Caki2 (cell line): ENCODE data around the gene ZNF112. TPM values are rescaled to one million over a fixed set of nuclear protein-coding genes. Genes with fewer than 3 reads are reported as not detected.
A peak's percentile ranks its signal among the peaks of the same experiment; 100 is the strongest.
"Not testable (repeated sequence)": the region's sequence is repeated elsewhere in the genome, so short reads cannot be mapped to it uniquely, and the experiment has no call there.

Source experiments
- DNase-seq: peaks from one replicate; pipeline ENCODE4 v3.0.0-alpha.2; 2015; ENCODE audit warnings: low read depth
- in situ Hi-C: cut with HindIII; loops from 2 replicates; pipeline ENCODE4 v1.10.0; 2016; ENCODE audit warnings: low sequenced_read_pairs, low pct_unique_long_range_greater_than_20kb, mixed read lengths
- total RNA-seq: library from RNA; depleted of rRNA; stranded (reverse); fragments of >200 nt; shearing (Covaris generic); gene quantifications from 2 replicates; pipeline ENCODE4 v1.2.3, GENCODE V29; 2014; ENCODE audit warnings: low replicate concordance; rRNA removed

ZNF112 gene
- total RNA-seq = 2.0 and 3.2 TPM in 2 replicates

DNA sequence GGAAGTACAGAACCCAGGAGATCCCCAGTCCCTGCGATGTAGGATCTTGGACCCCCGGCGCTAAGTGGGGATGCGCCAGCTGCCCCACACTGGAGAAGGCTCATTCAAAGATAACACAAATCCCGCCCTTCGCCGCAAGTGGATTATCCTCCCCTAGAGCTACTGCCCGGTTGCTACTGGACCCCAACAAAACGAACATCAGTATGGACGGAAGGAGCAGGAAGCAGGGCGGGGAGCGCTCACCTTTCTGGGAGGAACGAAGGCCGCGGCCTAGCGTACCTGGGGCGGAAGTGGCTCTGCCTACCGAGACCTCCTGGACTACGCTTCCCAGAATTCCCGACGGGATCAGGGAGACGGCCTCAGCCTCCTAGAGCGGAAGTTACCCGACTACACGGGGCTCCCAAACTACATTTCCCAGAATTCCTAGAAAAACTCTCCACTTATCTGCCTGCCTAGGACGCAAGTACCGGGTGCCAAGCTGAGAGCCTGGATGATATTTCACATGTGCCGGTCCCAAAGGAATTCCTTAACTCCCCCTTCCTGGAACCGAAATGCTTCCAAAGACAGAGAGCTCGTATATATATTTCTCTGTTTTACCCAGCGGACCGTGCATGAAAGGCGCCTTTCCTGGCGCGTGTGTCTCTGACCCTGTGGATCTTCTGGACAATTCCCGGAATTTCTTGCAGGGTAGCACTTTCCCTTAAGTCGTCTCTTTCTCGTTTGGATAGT lies at the start of gene ZNF112:
ZNF112 (minus strand) TSS at position 298 of the 729 bp plus-strand sequence. CDS start 16,141 bp downstream, outside the sequence.
- DNase-seq = peak; percentile 92
- in situ Hi-C loops = no loop called here

DNA sequence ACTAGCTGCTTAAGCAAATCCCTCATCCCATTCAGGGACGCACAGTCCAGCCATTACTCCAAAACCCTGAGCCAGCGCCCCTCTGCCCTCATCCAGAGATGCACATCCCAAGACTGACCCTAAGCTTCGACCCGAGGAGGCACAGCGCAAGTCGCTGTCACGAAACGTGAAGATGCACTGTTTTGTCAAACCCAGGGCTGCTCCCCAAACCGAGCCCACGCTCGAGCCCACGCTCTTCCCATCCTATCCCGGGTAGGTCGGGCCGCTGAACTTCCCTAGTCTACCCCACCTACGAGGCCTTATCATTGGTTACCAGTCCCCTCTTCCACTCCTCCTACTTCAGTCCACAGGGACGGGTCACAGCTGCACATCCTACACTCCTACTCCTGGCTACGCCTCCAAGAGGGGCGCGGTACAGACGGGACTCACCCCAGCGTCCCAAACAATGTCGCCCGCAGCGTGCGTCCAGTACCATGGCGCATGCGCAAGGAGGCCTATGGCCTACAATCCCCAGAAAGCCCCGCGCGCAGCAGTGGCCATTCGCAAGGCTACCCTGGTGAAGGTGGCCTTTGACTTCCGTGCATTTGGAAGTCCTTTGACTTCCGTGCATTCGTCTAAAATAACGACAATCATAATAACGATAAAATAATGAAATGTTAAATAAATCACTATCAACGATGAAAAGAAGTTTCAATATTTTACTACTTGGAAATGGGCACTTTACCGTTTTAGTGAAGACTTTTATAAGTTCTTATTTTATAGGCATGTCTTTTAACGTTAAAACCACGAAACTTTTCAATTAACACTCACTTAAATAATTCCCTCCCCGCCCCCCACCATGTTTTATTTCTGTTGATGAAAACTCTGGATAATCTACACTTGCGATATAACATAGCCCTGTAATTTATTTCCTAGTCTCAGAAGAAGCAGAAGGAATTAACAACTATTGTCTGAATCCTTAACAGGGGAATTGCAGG lies 44.9 kb upstream of the ZNF112 start, which contains the start of gene ZNF285:
ZNF285 (minus strand) TSS at position 470 of the 977 bp plus-strand sequence. CDS start 4,395 bp downstream, outside the sequence.
- in situ Hi-C loops = no loop called here
- DNase-seq = peak; percentile 93

DNA sequence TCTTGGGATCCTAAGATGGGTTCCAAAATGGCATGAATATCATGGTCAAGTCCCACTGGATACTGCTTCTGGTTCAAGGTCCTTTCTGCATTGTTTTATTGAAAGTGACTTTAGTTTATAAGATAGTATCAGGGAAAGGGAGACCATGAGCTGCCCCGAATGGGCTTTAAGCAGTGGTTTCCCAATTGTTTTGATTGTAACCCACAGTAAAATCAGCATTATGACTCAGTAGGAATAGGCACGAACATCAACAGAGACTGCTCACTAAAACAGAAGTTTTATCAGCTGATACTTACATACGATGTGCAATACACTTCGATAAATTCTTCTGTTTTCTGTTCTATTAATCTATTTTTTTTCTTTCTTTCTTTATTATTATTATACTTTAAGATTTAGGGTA lies 32.8 kb upstream of the ZNF112 start:
- in situ Hi-C loops = not testable (repeated sequence)

DNA sequence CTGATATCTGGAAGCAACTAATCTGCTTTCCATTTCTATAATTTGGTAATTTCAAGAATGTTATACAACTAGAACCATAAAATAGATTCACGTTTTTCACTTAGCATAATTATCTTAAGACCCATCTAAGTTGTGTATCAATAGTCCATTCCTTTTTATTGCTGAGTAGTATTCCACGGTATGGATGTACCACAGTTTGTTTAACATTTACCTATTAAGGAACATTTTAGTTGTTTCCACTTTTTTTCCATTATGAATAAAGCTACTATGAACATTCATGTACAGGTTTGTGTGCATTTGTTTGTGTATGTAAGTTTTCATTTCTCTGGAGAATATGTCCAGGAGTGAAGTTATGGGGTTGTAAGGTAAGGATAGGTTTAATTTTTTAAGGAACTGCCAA lies 18.3 kb upstream of the ZNF112 start:
- no peak for DNase-seq
- in situ Hi-C loops = no loop called here

More for the DNA sequence above, 32.8 kb upstream of the ZNF112 start:
- DNase-seq = not testable (repeated sequence)

DNA sequence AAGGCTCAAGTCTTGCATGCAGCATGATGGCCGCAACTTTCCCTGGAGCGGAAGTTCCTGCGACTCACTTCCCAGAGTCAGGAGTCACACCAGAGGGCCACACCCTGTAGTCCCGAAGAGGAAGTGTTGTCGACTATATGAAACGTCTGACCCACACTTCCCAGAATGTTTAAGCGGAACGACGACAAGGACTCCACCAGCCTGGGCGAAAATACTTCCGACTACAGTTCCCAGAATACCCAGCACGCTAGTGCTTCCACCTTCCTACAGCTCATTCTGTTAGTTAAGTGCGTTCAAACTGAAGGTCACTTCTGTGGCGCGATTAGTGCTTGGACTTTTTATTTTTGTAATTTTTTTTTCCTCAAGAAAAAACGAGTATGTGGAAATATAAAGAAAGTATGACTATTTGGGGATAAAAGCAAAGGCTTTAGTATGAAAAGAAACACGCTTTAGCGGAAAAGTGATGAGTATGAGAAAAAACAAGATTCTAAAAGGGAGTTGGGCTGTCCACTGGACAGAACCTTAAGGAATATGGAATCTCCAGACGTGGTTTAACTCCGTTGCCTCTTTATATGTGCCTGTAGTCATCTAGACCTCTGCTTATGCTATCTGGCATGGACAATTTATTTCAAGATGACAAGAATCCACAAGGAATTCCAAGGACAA lies 15.5 kb upstream of the ZNF112 start:
- DNase-seq = no peak
- in situ Hi-C loops = no loop called here

DNA sequence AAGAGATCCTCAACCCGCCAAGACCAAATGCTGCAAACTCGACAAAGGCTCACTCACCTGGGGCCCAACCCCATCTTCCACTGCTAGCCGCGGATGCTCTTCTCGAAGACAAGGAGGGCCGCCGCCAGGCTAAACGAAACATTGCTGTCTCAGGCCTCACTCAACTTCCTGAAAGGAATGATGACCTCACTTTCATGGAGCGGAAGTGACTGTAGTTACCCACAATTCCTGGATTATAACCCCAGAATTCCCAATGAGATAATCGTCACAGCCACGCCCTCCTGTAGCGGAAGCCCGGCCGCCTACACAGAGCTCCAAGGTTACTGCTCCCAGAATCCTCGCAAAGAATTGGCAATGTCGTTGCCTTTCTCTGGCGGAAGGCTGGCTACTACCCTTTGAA lies 10.5 kb upstream of the ZNF112 start:
- in situ Hi-C loops = no loop called here
- no peak for DNase-seq

DNA sequence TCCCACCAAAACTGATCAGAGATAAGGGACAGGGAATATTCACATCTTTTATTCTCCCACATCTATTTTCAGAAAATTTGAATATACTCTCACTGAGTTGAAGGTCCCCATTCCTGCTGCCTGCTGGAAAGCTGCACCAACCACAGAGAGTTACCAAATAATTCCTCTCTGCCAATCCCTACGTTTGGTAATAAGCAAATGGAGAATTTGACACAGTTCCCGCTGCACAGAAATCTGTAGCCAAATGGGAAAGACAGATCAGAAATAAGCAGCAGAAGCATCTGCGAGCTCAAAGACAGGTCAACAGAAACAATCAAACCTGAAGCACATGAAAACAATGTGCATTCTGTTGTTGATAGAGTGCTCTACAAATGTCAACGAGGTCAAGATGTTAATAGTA lies 9.9 kb downstream of the ZNF112 start:
- no peak for DNase-seq
- in situ Hi-C loops = no loop called here

DNA sequence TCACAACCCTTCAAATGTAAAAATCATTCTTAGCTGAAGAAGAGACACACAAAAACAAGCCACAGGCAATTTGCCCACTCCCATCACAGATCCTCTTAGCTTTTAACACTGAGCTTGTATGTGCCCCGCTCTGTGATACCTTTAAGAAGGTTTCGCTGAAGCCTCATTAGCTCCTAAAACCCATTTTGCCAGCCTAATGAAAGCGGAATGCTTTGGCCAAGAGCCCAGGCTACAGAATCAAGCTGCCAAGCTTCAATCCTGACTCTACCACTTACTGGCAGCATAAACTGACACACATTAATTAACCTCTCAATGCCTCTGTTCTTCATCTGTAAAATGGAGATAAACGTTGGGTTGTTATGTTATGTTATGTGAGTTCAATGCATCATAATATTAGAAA lies 10.5 kb downstream of the ZNF112 start:
- in situ Hi-C loops = no loop called here
- DNase-seq = no peak

DNA sequence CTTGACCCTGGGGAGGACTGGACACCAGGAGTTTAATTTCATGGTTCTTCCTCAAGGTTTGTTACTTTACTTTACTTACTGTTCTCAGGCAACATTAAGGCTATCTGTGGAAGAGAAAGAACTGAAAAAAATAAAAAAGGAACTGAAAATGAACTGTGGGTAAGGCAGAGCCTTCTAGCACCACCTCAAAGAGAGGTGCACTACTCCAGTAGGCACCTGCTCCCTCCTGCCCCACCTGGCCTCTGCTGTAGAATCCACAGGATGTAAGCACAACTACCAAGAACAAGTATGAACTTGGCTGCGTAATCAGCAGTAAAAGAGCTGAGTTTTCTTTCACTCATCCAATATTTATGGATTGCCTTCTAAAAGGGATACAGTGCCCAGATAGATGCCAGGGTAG lies 12.2 kb downstream of the ZNF112 start:
- in situ Hi-C loops = no loop called here
- no peak for DNase-seq

DNA sequence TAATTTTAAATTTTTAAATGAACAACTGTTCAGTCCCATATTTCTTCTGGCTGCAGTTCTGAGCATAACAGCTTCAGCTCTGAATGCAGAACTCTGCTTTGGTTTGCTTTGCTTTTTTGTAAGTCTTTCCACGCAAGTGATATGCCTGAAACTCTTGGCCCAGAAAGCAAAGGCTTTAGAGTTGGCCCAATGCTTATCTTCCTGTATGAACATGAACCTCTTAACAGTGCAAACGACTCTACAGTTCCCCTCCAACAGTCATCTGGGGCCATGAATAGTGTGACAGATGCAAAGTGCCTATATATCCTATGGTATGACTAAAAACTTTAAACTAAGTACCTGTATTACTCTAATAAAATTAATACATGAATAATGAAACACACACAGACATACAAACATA lies 14.7 kb downstream of the ZNF112 start:
- in situ Hi-C loops = no loop called here
- no peak for DNase-seq

DNA sequence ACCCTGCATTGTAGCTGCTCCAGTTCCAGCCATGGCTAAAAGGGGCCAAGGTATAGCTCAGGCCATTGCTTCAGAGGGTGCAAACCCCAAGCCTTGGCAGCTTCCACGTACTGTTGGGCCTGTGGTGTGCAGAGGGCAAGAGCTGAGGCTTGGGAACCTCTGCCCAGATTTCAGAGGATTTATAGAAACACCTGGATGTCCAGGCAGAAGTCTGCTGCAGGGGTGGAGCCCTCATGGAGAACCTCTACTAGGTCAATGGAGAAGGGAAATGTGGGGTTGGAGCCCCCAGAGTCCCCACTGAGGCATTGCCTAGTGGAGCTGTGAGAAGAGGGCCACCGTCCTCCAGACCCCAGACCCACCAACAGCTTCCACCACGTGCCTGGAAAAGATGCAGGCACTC lies 21.8 kb downstream of the ZNF112 start:
- in situ Hi-C loops, DNase-seq: not testable (repeated sequence)

DNA sequence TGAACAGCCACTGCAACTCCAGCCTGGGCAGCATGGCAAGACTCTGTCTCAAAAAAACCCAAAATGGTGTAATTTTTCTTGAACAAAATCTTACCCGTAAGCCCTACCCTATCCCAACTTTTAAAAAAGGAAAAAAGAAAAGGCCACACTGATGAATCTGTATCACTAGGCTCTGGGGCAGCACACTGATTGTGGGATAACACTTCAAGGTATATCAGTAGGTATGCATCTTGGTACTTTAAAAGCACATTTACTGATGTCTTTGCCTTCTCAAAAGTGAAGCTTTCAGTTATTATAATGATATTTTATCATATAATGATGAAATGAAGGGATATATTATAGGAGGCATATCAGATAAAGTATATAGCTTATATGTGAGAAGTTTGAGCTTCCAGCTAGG lies 24.3 kb downstream of the ZNF112 start:
- in situ Hi-C loops = no loop called here
- no peak for DNase-seq

DNA sequence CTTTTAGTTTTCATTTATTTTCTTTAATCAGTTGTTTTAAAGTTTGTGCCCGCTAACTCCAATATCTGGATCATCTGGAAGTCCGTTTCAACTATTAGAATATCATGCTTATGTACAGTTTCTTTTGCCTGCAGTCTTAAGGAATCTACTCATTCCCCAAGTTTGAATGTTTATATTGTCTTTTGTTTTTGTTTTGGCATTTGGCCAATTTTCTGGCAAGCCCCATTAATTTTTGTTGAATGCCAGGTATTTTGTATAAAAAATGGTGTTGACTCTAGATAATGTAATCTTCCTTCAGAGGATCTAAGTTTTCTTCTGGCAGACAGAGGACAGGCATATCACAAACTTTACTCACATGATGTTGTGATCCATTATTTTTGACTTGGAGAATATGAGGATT lies 40.6 kb downstream of the ZNF112 start:
- in situ Hi-C loops = no loop called here
- DNase-seq = peak; percentile 33

DNA sequence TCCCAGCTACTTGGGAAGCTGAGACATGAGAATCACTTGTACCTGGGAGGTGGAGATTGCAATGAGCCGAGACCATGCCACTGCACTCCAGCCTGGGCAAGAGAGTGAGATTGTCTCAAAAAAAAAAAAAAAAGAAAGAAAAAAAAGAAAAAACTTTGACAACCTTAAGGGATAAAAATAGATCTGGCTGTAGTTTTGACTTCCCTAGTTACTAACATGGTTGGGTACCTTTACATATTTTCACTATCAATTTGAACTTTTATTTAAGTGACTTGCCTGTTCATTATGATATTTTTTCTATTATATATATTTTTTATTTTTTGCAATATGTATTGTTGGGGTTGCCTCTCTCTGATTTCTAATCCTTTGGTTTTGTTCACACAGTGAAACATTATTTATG lies 43.2 kb downstream of the ZNF112 start:
- DNase-seq = no peak
- in situ Hi-C loops = no loop called here

DNA sequence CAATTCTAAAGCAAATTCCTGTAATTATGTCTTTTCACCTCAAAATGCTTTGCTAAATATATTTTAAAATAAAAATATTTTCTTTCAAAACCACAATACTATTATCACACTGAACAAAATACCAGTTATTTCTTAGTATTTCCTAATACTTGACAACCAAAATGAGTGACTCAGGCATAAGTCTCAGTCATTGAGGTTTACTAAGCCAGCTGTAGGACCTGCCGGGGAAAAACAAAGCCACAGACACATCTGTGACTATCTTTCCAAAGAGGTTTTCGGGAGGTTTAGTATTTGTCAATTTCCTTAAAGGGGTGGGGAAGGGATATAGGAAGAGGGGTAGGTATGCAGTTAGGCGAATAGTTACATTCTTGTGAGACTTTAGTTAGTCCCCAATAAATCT lies 48.5 kb downstream of the ZNF112 start:
- DNase-seq = no peak
- in situ Hi-C loops = no loop called here

DNA sequence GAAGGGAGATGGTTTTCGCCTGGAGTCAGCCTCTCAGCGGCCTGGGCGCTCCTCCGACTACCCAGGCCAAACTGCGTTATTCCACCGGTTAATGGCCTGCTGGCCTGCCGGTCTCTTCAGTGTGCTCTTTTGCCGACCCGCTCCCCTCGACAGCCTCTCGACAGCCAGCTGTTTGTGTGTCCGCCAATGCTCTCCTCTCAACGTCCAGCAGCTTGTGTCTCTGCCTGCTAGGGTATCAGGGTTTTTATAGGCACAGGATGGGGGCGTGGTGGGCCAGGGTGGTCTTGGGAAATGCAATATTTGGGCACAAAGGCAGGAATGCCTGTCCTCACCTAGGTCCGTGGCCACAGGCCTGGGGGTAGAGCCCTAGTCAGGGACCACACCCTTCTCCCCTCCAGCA lies 50.2 kb downstream of the ZNF112 start:
- in situ Hi-C loops = no loop called here

DNA sequence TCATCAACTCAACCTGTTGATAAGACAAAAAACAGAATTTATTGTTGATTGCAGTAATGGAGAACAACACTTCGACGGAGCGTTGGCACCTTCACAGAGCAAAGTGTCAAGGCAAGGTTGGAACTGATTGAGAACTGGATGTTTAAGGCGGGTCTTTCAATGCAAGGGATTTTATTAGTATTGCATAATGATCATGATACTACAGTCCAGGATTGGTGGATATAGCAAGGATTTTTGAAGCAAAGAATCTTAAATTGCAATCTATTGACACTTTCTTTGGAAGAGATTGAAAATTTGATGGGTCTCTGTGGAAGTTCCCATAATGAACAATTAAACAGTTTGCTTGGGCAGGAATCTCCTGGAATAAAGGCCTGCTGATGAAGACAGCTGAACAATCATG lies 51.0 kb downstream of the ZNF112 start:
- no peak for DNase-seq
- in situ Hi-C loops = no loop called here

More for the DNA sequence above, 50.2 kb downstream of the ZNF112 start:
- no peak for DNase-seq

DNA sequence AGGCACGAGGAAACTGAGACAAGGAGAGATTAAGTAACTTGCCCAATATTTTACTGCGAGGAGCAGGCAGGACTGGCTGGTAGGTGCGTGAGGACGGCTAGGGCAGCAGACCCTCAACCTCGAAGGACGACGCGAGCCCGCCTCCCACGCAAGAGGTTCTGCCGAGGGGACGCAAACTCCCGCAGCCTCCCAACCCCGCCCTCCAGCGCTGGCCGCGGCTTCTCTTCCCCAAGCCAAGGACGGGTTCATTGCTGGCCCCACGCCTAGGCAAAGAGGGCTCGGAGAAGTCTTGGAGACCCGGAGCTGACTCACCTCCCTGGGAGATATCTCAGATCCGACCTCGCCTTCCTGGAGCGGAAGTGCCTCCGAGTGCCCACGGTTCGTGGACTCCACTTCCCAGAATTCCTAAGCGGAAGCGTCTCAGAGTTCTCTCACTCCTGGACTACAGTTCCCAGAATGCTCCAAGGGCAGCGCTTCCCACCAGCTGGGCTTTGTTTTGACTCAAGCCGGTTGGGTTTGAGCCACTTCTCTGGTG lies 51.8 kb downstream of the ZNF112 start, which contains the start of gene ZNF235:
ZNF235 (minus strand) TSS at position 367 of the 535 bp plus-strand sequence. CDS start 1,621 bp downstream, outside the sequence.
- in situ Hi-C loops = no loop called here
- DNase-seq = peak; percentile 91
